ENCODE measurements around the gene CNTNAP2.

- TF ChIP-seq FOXA2 (IDR thresholded peaks at IDR 0.05) (no peak), CTCF (IDR thresholded peaks at IDR 0.05; ENCODE audit: low read depth, low read length, missing input control) (no peak), MAX (IDR thresholded peaks at IDR 0.05) (no peak), GABPA (IDR thresholded peaks at IDR 0.05 in 1 of 2, conservative IDR thresholded peaks at IDR 0.05 in 1 of 2) (no peak), RAD21 (IDR thresholded peaks at IDR 0.05) (no peak), REST (IDR thresholded peaks at IDR 0.05) (no peak), JUND (IDR thresholded peaks at IDR 0.05) (no peak), TAF1 (conservative IDR thresholded peaks at IDR 0.05) (no peak), YY1 (IDR thresholded peaks at IDR 0.05) (no peak), ZBTB33 (IDR thresholded peaks at IDR 0.05) (no peak), EGR1 (IDR thresholded peaks at IDR 0.05; ENCODE audit: low read depth in 2 of 2) (no peak)
These were observed 1919.3 kb downstream of the CNTNAP2 start for GRCh38 chr7:148035950-148036349.
